ENCODE measurements around the gene GLUD1. TPM values are rescaled to one million over a fixed set of nuclear protein-coding genes. Genes with fewer than 3 reads are reported as not detected.
A peak's percentile ranks its signal among the peaks of the same experiment; 100 is the strongest.
"Not testable (repeated sequence)": the region's sequence is repeated elsewhere in the genome, so short reads cannot be mapped to it uniquely, and the experiment has no call there.

The GLUD1 gene
- total and polyA plus RNA-seq, 2 donors (not counting 1 experiment from before 2014, with no cell fraction given), result 130 to 327 TPM

DNA sequence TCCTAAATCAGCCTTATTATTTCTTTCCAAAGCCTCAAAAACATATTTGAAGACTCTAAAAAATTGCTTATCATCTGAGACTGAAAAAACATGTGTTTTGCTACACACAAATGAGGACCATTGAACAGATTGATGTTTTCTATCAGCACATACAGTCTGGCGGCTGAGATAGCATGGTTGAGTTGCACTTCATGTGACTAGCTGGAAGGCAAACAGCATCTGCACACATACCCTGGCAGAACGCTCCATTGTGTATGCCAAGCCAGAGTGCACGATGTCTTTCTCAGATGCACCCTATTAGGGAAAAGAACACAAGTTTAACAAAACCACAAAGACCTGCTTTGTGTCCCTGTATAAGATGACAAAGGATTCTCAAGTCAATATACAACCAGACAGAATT, 41.5 kb downstream of the GLUD1 start:
- Histone ChIP-seq H3K4me3 (replicated peaks in 1 of 4; ENCODE audit: control extremely low read depth in 1 of 4, insufficient read depth in 1 of 4, low read depth in 3 of 4, low read length in 4 of 4) (no peak overlapping the region), H3K9me3 (ENCODE audit: control insufficient read depth, insufficient read depth, low read depth, low read length) (no peaks in the 10 kb centered on the region), H3K4me2 (ENCODE audit: extremely low read depth, insufficient read depth, low read length) (no peak overlapping the region), H3K79me2 (ENCODE audit: control insufficient read depth, insufficient read depth, low read length) (no peaks in the 10 kb centered on the region), H4K20me1 (ENCODE audit: control insufficient read depth, extremely low read depth, insufficient read depth, low read length) (no peaks in the 10 kb centered on the region), H3K27ac (ENCODE audit: insufficient read depth, low read length) (no peak overlapping the region), H3K9ac (ENCODE audit: insufficient read depth, low read length) (no peak overlapping the region), H3K27me3 (ENCODE audit: control insufficient read depth, insufficient read depth, low read length) (no peaks in the 10 kb centered on the region), H2AFZ (ENCODE audit: low read length) (no peak overlapping the region), H3K4me1 (ENCODE audit: control insufficient read depth, extremely low read depth, insufficient read depth, low read length) (peaks cover 9% of the 10 kb centered on the region), H3K36me3 (ENCODE audit: control insufficient read depth, insufficient read depth, low read length) (peaks cover 8% of the 10 kb centered on the region)
- DNase-seq (ENCODE audit: low read depth in 2 of 2), result peak in 1 of 2 donors; percentile 36
- TF ChIP-seq EZH2 (IDR thresholded peaks at IDR 0.05; ENCODE audit: low read length, missing control alignments), result no peak
- TF ChIP-seq, protein P1, sequence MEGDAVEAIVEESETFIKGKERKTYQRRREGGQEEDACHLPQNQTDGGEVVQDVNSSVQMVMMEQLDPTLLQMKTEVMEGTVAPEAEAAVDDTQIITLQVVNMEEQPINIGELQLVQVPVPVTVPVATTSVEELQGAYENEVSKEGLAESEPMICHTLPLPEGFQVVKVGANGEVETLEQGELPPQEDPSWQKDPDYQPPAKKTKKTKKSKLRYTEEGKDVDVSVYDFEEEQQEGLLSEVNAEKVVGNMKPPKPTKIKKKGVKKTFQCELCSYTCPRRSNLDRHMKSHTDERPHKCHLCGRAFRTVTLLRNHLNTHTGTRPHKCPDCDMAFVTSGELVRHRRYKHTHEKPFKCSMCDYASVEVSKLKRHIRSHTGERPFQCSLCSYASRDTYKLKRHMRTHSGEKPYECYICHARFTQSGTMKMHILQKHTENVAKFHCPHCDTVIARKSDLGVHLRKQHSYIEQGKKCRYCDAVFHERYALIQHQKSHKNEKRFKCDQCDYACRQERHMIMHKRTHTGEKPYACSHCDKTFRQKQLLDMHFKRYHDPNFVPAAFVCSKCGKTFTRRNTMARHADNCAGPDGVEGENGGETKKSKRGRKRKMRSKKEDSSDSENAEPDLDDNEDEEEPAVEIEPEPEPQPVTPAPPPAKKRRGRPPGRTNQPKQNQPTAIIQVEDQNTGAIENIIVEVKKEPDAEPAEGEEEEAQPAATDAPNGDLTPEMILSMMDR (conservative IDR thresholded peaks at IDR 0.05 in 1 of 2, IDR thresholded peaks at IDR 0.05 in 1 of 2; ENCODE audit: low read depth in 1 of 2, low read length in 2 of 2), result no peak

DNA sequence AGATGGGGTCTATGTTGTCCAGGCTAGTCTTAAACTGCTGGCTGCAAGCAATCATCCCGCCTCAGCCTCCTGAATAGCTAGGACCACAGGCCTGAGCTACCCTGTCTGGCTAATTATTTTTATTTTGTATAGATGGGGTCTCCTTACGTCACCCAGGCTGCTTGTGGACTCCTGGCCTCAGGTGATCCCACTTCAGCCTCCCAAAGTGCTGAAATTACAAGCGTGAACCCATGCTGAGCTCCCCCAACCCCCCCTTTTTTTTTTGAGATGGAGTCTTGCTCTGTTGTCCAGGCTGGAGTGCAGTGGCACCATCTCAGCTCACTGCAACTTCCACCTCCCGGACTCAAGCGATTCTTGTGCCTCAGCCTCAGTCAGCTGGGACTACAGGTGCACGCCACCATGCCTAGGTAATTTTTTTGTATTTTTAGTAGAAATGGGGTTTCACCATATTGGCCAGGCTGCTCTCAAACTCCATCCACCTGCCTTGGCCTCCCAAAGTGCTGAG, 49.2 kb downstream of the GLUD1 start:
- H3K27ac ChIP-seq (ENCODE audit: insufficient read depth, low read length), result no peak overlapping the region
- no peak overlapping the region for H2AFZ ChIP-seq (ENCODE audit: low read length)
- H3K79me2 ChIP-seq (ENCODE audit: control insufficient read depth, insufficient read depth, low read length), result no peaks in the 10 kb centered on the region
- no peaks in the 10 kb centered on the region for H3K9me3 ChIP-seq (ENCODE audit: control insufficient read depth, insufficient read depth, low read depth, low read length)
- peaks cover 3% of the 10 kb centered on the region for H3K36me3 ChIP-seq (ENCODE audit: control insufficient read depth, insufficient read depth, low read length)
- H3K27me3 ChIP-seq (ENCODE audit: control insufficient read depth, insufficient read depth, low read length), result no peaks in the 10 kb centered on the region
- no peaks in the 10 kb centered on the region for H3K4me1 ChIP-seq (ENCODE audit: control insufficient read depth, extremely low read depth, insufficient read depth, low read length)
- H3K9ac ChIP-seq (ENCODE audit: insufficient read depth, low read length), result no peak overlapping the region
- no peak for DNase-seq (ENCODE audit: low read depth in 2 of 2)
- TF ChIP-seq, protein P1 (conservative IDR thresholded peaks at IDR 0.05 in 1 of 2, IDR thresholded peaks at IDR 0.05 in 1 of 2; ENCODE audit: low read depth in 1 of 2, low read length in 2 of 2), result no peak
- TF ChIP-seq EZH2 (IDR thresholded peaks at IDR 0.05; ENCODE audit: low read length, missing control alignments), result no peak
- no peak overlapping the region for H3K4me2 ChIP-seq (ENCODE audit: extremely low read depth, insufficient read depth, low read length)
- no peaks in the 10 kb centered on the region for H4K20me1 ChIP-seq (ENCODE audit: control insufficient read depth, extremely low read depth, insufficient read depth, low read length)
- H3K4me3 ChIP-seq (replicated peaks in 1 of 4; ENCODE audit: control extremely low read depth in 1 of 4, insufficient read depth in 1 of 4, low read depth in 3 of 4, low read length in 4 of 4), result no peak overlapping the region

DNA sequence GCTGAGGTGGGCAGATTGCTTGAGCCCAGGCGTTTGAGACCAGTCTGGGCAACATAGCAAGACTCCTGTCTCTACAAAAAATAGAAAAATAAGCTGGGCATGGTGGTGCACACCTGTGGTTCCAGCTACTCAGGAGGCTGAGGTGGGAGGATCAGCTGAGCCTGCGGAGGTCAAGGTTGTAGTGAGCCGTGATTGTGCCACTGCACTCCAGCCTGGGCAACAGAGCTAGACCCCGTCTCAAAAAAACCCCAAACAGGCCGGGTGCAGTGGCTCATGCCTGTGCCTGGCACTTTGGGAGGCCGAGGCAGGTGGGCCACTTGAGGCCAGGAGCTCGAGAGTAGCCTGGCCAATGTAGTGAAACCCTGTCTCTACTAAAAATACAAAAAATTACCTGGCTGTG, 51.1 kb downstream of the GLUD1 start:
- H3K27me3 ChIP-seq (ENCODE audit: control insufficient read depth, insufficient read depth, low read length); H3K9me3 ChIP-seq (ENCODE audit: control insufficient read depth, insufficient read depth, low read depth, low read length); H3K4me3 ChIP-seq (replicated peaks in 1 of 4; ENCODE audit: control extremely low read depth in 1 of 4, insufficient read depth in 1 of 4, low read depth in 3 of 4, low read length in 4 of 4); H3K27ac ChIP-seq (ENCODE audit: insufficient read depth, low read length); DNase-seq (ENCODE audit: low read depth in 2 of 2); H2AFZ ChIP-seq (ENCODE audit: low read length); H3K36me3 ChIP-seq (ENCODE audit: control insufficient read depth, insufficient read depth, low read length); H3K4me1 ChIP-seq (ENCODE audit: control insufficient read depth, extremely low read depth, insufficient read depth, low read length); H3K79me2 ChIP-seq (ENCODE audit: control insufficient read depth, insufficient read depth, low read length); H3K4me2 ChIP-seq (ENCODE audit: extremely low read depth, insufficient read depth, low read length); H3K9ac ChIP-seq (ENCODE audit: insufficient read depth, low read length); H4K20me1 ChIP-seq (ENCODE audit: control insufficient read depth, extremely low read depth, insufficient read depth, low read length): not testable (repeated sequence)

Measured in fibroblast of lung (primary cell).